Mesenchymal stem cell (in vitro differentiated cells and primary cell): ENCODE measurements around the gene ALG12.

Experiments used
- DNase-seq: peaks from one replicate; pipeline ENCODE4 v3.0.0-alpha.2; 2013
- H2AFZ ChIP-seq: one replicate; pipeline ENCODE4 v1.6.1; 2013; ENCODE audit warnings: low read depth, mild to moderate bottlenecking, control low read depth, inconsistent platforms, low read length, moderate library complexity
- H2AK5ac ChIP-seq: 2 replicates; pipeline ENCODE4 v1.6.1; 2013; ENCODE audit warnings: low read length, moderate library complexity, mild to moderate bottlenecking, inconsistent platforms; ENCODE audit not compliant: severe bottlenecking
- H2BK120ac ChIP-seq: one replicate; pipeline ENCODE4 v1.6.1; 2013; ENCODE audit warnings: low read depth, mild to moderate bottlenecking, inconsistent platforms, low read length, moderate library complexity
- H2BK12ac ChIP-seq, 2 experiments: one replicate each; pipeline ENCODE4 v1.6.1; 2013; ENCODE audit warnings: inconsistent platforms in 2 of 2, low read length in 2 of 2, mild to moderate bottlenecking in 2 of 2, moderate library complexity in 2 of 2, control low read depth in 1 of 2
- H2BK15ac ChIP-seq: one replicate; pipeline ENCODE4 v1.6.1; 2013; ENCODE audit warnings: mild to moderate bottlenecking, low read depth, inconsistent platforms; ENCODE audit not compliant: poor library complexity, severe bottlenecking
- H2BK5ac ChIP-seq: 2 replicates; pipeline ENCODE4 v1.6.1; 2013; ENCODE audit warnings: low read depth, mild to moderate bottlenecking, low read length, control low read depth, inconsistent platforms; ENCODE audit not compliant: poor library complexity, severe bottlenecking
- H3K14ac ChIP-seq, 2 experiments: one replicate each; pipeline ENCODE4 v1.6.1; 2013; ENCODE audit warnings: inconsistent platforms in 2 of 2, low read length in 2 of 2, control low read depth in 1 of 2, mild to moderate bottlenecking in 1 of 2, moderate library complexity in 1 of 2
- H3K18ac ChIP-seq, 2 experiments: one replicate each; pipeline ENCODE4 v1.6.1; 2013; ENCODE audit warnings: inconsistent platforms in 2 of 2, low read length in 2 of 2, control low read depth in 1 of 2, low read depth in 1 of 2, mild to moderate bottlenecking in 1 of 2
- H3K23ac ChIP-seq, 2 experiments: one replicate each; pipeline ENCODE4 v1.6.1; 2013; ENCODE audit warnings: inconsistent platforms in 2 of 2, low read length in 2 of 2, mild to moderate bottlenecking in 2 of 2, moderate library complexity in 2 of 2, control low read depth in 1 of 2
- H3K27ac ChIP-seq: 2 replicates; pipeline ENCODE4 v1.5.1; 2013; ENCODE audit warnings: mild to moderate bottlenecking, moderate library complexity, low read length, control low read depth, inconsistent platforms; ENCODE audit not compliant: poor library complexity, severe bottlenecking
- H3K27me3 ChIP-seq, 2 experiments: 2 replicates each; pipeline versions ENCODE4 v1.6.1 to v1.7.0; 2013; ENCODE audit warnings: low read length in 2 of 2, mild to moderate bottlenecking in 2 of 2, moderate library complexity in 2 of 2, control low read depth in 1 of 2, inconsistent platforms in 1 of 2; ENCODE audit not compliant: control insufficient read depth in 1 of 2, insufficient read depth in 1 of 2
- H3K36me3 ChIP-seq, 2 experiments: 2 replicates each; pipeline versions ENCODE4 v1.6.1 to v1.7.0; 2013; ENCODE audit warnings: low read length in 2 of 2, control low read depth in 1 of 2, inconsistent platforms in 1 of 2, low read depth in 1 of 2, mild to moderate bottlenecking in 1 of 2; ENCODE audit not compliant: insufficient read depth in 2 of 2, control insufficient read depth in 1 of 2
- H3K4ac ChIP-seq, 2 experiments: one replicate each; pipeline ENCODE4 v1.6.1; 2013; ENCODE audit warnings: inconsistent platforms in 2 of 2, low read length in 2 of 2, mild to moderate bottlenecking in 2 of 2, moderate library complexity in 2 of 2, control low read depth in 1 of 2, low read depth in 1 of 2
- H3K4me1 ChIP-seq: 2 replicates; pipeline ENCODE4 v1.6.1; 2013; ENCODE audit warnings: low read depth, low read length, control low read depth; ENCODE audit not compliant: control insufficient read depth, insufficient read depth
- H3K4me2 ChIP-seq: 2 replicates; pipeline ENCODE4 v1.6.1; 2013; ENCODE audit warnings: low read length, mild to moderate bottlenecking, inconsistent platforms; ENCODE audit not compliant: poor library complexity, severe bottlenecking
- H3K4me3 ChIP-seq, 2 experiments: 2 replicates each; pipeline versions ENCODE4 v1.5.1 to v1.7.0; 2013; ENCODE audit warnings: low read length in 2 of 2, mild to moderate bottlenecking in 2 of 2, control low read depth in 1 of 2, low read depth in 1 of 2; ENCODE audit not compliant: insufficient read depth in 1 of 2
- H3K79me1 ChIP-seq: replicated peaks from 2 replicates; pipeline ENCODE4 v1.6.1; 2013; ENCODE audit warnings: mild to moderate bottlenecking, control low read depth, low read length, inconsistent platforms; ENCODE audit not compliant: poor library complexity, severe bottlenecking
- H3K9ac ChIP-seq: 2 replicates; pipeline ENCODE4 v1.7.0; 2013; ENCODE audit warnings: mild to moderate bottlenecking, low read length, moderate library complexity
- H3K9me3 ChIP-seq: 2 replicates; pipeline ENCODE4 v1.7.0; 2013; ENCODE audit warnings: mild to moderate bottlenecking, low read length; ENCODE audit not compliant: control insufficient read depth
- H4K8ac ChIP-seq: one replicate; pipeline ENCODE4 v1.6.1; 2013; ENCODE audit warnings: inconsistent platforms, mild to moderate bottlenecking, low read length, moderate library complexity
- H4K91ac ChIP-seq: one replicate; pipeline ENCODE4 v1.6.1; 2013; ENCODE audit warnings: mild to moderate bottlenecking, low read length, inconsistent platforms
- WGBS: methylation state at CpG from one replicate; pipeline ENCODE4 v1.1.7; 2013; ENCODE audit warnings: mixed read lengths; 5-methylcytosine and 5-hydroxymethylcytosine counted together

ALG12 gene

GRCh38 chr22:49937758-49938564 lies 19.7 kb upstream of the ALG12 start:
- H3K18ac ChIP-seq: peak overlapping the region in 1 of 2 experiments; percentile 51

DNA sequence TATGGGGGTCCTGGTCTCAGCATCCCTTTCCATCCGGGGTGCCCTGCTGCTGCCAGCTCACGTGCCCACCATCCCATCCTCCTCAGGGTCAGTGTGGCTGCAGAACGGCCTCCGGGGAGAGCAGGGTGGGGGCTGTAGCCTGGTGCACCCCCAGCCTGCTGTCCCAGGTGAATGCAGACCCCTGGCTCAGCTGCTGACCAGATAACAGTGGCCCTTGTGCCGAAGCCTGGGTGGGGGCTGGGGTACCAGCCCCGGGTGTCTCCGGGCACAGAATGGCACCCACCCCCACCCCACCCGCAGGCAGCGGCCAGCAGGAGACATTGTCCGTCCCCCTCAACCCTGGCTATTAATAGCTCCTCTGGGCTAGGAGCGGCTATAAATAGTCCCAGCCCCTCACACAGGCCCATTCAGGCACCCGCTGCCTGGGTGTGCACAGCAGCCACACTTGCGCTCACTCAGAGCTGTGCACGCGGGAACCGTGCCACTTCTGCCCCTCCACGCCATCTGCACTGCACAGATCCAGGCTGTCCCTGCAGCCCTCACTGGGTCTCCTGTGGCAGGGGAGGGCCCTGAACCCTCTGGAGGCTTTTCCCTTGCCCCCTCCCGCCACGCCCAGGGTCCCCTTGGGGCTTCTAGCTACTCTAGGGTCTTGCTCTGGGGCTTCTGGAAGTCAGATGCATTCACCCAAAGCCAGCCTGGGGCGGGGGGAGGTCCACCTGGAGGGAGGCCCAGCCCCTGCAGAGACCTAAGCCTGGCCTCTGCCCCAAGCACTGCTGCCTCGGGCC lies 18.9 kb upstream of the ALG12 start:
- no peak overlapping the region for H3K27ac ChIP-seq
- WGBS: 86% methylated on average over 21 of the region's 21 CpGs

More at GRCh38 chr22:49937758-49938564, 19.7 kb upstream of the ALG12 start:
- H3K9me3 ChIP-seq: no peaks in the 10 kb centered on the region
- 83% methylated on average over 22 of the region's 27 CpGs for WGBS
- no peak overlapping the region for H2AFZ ChIP-seq
- peak overlapping the region; percentile 6 for H2BK15ac ChIP-seq
- peaks cover 34% of the 10 kb centered on the region for H3K4me1 ChIP-seq
- H3K4ac ChIP-seq: peak overlapping the region in 1 of 2 experiments; percentile 20
- no peak overlapping the region for H2AK5ac ChIP-seq
- H3K23ac ChIP-seq: no peak overlapping the region
- peak overlapping the region; percentile 20 to 72 for H2BK12ac ChIP-seq
- H3K27me3 ChIP-seq: no peaks in the 10 kb centered on the region
- H3K27ac ChIP-seq: no peak overlapping the region
- H3K9ac ChIP-seq: no peak overlapping the region
- H4K8ac ChIP-seq: no peak overlapping the region
- no peak overlapping the region for H2BK5ac ChIP-seq
- H3K4me3 ChIP-seq: no peak overlapping the region
- H3K4me2 ChIP-seq: no peak overlapping the region
- H3K79me1 ChIP-seq: no peaks in the 10 kb centered on the region
- H2BK120ac ChIP-seq: peak overlapping the region; percentile 42
- no peak for DNase-seq
- H3K14ac ChIP-seq: peak overlapping the region in 1 of 2 experiments; percentile 89
- peaks cover 0 to 5% of the 10 kb centered on the region in 2 experiments for H3K36me3 ChIP-seq
- H4K91ac ChIP-seq: peak overlapping the region; percentile 36

DNA sequence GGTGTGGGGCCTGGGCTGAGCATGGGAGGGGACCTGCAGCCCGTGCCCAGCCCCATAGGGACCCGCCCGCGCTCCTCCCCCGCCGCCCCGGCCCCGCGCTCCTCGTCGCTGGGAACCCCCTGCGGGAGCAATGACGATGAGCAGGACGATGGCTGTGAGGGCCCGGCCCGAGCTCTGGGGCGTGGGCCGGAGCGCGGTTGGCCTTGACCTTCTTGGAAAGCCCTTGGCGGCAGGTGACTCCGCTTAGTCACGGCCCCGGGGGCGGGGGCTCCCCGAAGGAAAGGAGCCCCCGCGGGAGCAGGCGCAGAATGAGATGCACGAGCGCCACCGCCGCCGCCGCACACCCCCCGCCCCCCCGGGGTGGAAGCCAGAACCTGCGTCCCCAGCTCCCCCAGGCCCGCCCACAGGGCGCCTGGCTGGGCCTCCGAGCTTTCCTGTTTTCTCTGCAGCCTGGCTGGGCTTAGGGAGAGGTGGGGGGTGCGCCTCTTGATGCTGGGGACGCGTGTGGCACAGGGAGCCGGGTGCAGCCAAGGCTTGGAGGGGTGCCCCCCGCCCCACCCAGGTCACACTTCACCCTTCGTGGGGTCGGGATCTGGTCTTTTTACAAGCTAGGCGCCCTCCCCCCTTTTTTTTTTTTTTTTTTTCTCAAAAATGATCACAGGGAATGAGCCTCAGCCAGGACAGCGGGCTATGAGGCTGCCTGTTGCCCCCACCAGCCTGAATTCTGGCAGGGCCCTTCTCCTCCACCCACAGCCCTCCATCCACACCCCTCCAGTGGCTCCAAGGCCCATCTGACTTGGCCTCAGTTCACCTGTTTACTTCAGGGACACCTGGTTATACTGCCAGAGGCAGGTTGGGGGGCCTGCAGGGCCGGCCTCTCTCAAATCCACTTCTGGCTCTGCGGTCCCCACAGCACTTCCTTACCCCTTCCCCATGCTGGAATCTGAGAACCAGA lies 18.1 kb upstream of the ALG12 start:
- peak overlapping the region in 1 of 2 experiments; percentile 34 for H3K4me3 ChIP-seq
- H3K4me2 ChIP-seq: peak overlapping the region; percentile 77
- H3K27ac ChIP-seq: no peak overlapping the region
- peak overlapping the region; percentile 67 for H2BK120ac ChIP-seq
- H2BK15ac ChIP-seq: no peak overlapping the region
- peak overlapping the region; percentile 71 to 89 for H2BK12ac ChIP-seq
- no peak overlapping the region for H3K23ac ChIP-seq
- peak overlapping the region; percentile 89 for H4K91ac ChIP-seq
- H3K36me3 ChIP-seq: peaks cover 0 to 5% of the 10 kb centered on the region in 2 experiments
- peaks cover 34% of the 10 kb centered on the region for H3K4me1 ChIP-seq
- H3K9ac ChIP-seq: peak overlapping the region; percentile 11
- 11% methylated on average over 41 of the region's 52 CpGs for WGBS
- peak overlapping the region; percentile 56 to 79 for H3K18ac ChIP-seq
- peak overlapping the region; percentile 10 for H4K8ac ChIP-seq
- DNase-seq: peak; percentile 94
- H2AK5ac ChIP-seq: no peak overlapping the region
- H2BK5ac ChIP-seq: no peak overlapping the region
- H3K27me3 ChIP-seq: no peaks in the 10 kb centered on the region
- H3K4ac ChIP-seq: peak overlapping the region in 1 of 2 experiments; percentile 88
- H3K14ac ChIP-seq: no peak overlapping the region
- no peaks in the 10 kb centered on the region for H3K79me1 ChIP-seq
- H2AFZ ChIP-seq: no peak overlapping the region
- H3K9me3 ChIP-seq: no peaks in the 10 kb centered on the region

More for the DNA sequence above, 18.9 kb upstream of the ALG12 start:
- peak overlapping the region; percentile 29 to 88 for H3K4ac ChIP-seq
- H2BK15ac ChIP-seq: peak overlapping the region; percentile 6
- H3K9ac ChIP-seq: peak overlapping the region; percentile 11
- H2BK120ac ChIP-seq: peak overlapping the region; percentile 42
- H4K8ac ChIP-seq: peak overlapping the region; percentile 35
- DNase-seq: peak; percentile 75
- peak overlapping the region; percentile 58 to 71 for H3K18ac ChIP-seq
- H2BK12ac ChIP-seq: peak overlapping the region; percentile 71 to 81
- peak overlapping the region in 1 of 2 experiments; percentile 89 for H3K14ac ChIP-seq
- H2AFZ ChIP-seq: no peak overlapping the region
- peak overlapping the region; percentile 61 for H2AK5ac ChIP-seq
- no peaks in the 10 kb centered on the region for H3K79me1 ChIP-seq
- no peak overlapping the region for H2BK5ac ChIP-seq
- no peak overlapping the region for H3K4me2 ChIP-seq
- H4K91ac ChIP-seq: peak overlapping the region; percentile 89
- no peaks in the 10 kb centered on the region for H3K9me3 ChIP-seq
- H3K23ac ChIP-seq: no peak overlapping the region
- peak overlapping the region in 1 of 2 experiments; percentile 24 for H3K4me3 ChIP-seq
- H3K27me3 ChIP-seq: no peaks in the 10 kb centered on the region
- peaks cover 34% of the 10 kb centered on the region for H3K4me1 ChIP-seq
- peaks cover 0 to 5% of the 10 kb centered on the region in 2 experiments for H3K36me3 ChIP-seq
